Kidney (tissue), 14 donors: ENCODE data around the gene ASTN2. TPM values are rescaled to one million over a fixed set of nuclear protein-coding genes. Genes with fewer than 3 reads are reported as not detected.

Source experiments
- DNase-seq, 5 donors: peaks; one replicate each; pipeline ENCODE4 v3.0.0-alpha.2; 2013 to 2020
- FAIRE-seq: peaks from 2 replicates; lab custom pipeline; 2012; peaks lifted over from hg19 to GRCh38; lab: Jason Lieb, UNC
- H3K27ac ChIP-seq, 2 donors: one replicate each; pipeline ENCODE4 v1.7.0; 2013; ENCODE audit warnings: low read depth in 2 of 2, low read length in 2 of 2, inconsistent platforms in 1 of 2
- H3K27me3 ChIP-seq: one replicate; pipeline ENCODE4 v1.7.1; 2013; ENCODE audit warnings: low read length, inconsistent platforms; ENCODE audit not compliant: control insufficient read depth, insufficient read depth
- H3K36me3 ChIP-seq, 3 donors: one replicate each; pipeline versions ENCODE4 v1.7.0 to v1.7.1; 2013; ENCODE audit warnings: low read length in 3 of 3, control low read depth in 1 of 3, inconsistent platforms in 1 of 3; ENCODE audit not compliant: insufficient read depth in 3 of 3, control insufficient read depth in 2 of 3
- H3K4me1 ChIP-seq, 3 donors: one replicate each; pipeline versions ENCODE4 v1.7.0 to v1.7.1; 2013; ENCODE audit warnings: low read length in 3 of 3, inconsistent platforms in 1 of 3, low read depth in 1 of 3; ENCODE audit not compliant: control insufficient read depth in 2 of 3, insufficient read depth in 2 of 3
- H3K4me3 ChIP-seq, 3 donors: one replicate each; pipeline versions ENCODE4 v1.7.0 to v1.8.1; 2013; ENCODE audit warnings: low read length in 3 of 3, control low read depth in 1 of 3, inconsistent platforms in 1 of 3
- H3K9ac ChIP-seq, 3 donors: one replicate each; pipeline versions ENCODE4 v1.7.0 to v1.7.1; 2013; ENCODE audit warnings: low read length in 3 of 3, control low read depth in 1 of 3, inconsistent platforms in 1 of 3
- H3K9me3 ChIP-seq, 3 donors: one replicate each; pipeline versions ENCODE4 v1.7.0 to v1.7.1; 2013; ENCODE audit warnings: low read length in 3 of 3, control low read depth in 1 of 3, inconsistent platforms in 1 of 3; ENCODE audit not compliant: control insufficient read depth in 2 of 3, insufficient read depth in 1 of 3
- intact Hi-C: fragments of 100-400 bp; cut with DNase I; formaldehyde crosslinking; loops from one replicate; pipeline ENCODE4 v1.11.1; 2022
- polyA plus RNA-seq: library from polyadenylated mRNA; stranded (reverse); fragments of 350-450 nt; fragmentation: Illumina TruSeq; extraction: RNeasy Lipid Tissue Mini Kit (QIAGEN cat#74804); gene quantifications from one replicate; pipeline ENCODE4 v1.2.3, GENCODE V29; 2014; ENCODE audit warnings: low read depth, low replicate concordance; ENCODE audit not compliant: insufficient read depth
- total RNA-seq: library from RNA; stranded (reverse); fragmentation: NEBNext Ultra II Directional; extraction: Animal tissue kit (Norgen Biotek cat#: 25700); gene quantifications from one replicate; pipeline ENCODE4 v1.2.1, GENCODE V29; 2021
- TF ChIP-seq, protein P1 (sequence below): IDR thresholded peaks from 3 replicates; pipeline ENCODE4 v1.5.1; 2012; ENCODE audit warnings: mild to moderate bottlenecking, moderate library complexity, borderline replicate concordance; ENCODE audit not compliant: insufficient read depth; ENCODE audit errors: extremely low read depth
- donor health status: control.
- donor health status: control.
- donor health status: control.
- donor health status: control.
- donor health status: control.
- donor health status: DM: yes; HTN: yes; CAD: no.
- donor health status: Normal renal cell carcinoma (clear cell type).

ASTN2 gene
- total and polyA plus RNA-seq, 2 donors from 2014 or later: 7.6 to 11.5 TPM

DNA sequence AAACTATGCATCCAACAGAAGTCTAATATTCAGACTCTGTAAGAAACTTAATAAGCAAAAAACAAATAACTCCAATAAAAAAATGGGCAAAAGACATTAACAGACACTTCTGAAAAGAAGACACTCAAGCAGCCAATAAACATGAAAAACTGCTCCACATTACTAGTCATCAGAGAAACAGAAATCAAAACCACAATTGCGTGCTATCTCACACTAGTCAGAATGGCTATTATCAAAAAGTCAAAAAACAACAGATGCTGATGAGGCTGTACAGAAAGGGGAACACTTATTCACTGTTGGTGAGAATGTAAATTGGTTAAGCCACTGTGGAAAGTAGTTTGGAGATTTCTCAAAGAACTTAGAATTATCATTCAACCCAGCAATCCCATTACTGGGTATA is 829.0 kb downstream of the ASTN2 start:
- Histone ChIP-seq H3K9ac (no peak overlapping the region), H3K36me3 (no peaks in the 10 kb centered on the region), H3K4me1 (no peaks in the 10 kb centered on the region), H3K4me3 (no peak overlapping the region), H3K9me3 (peaks cover 0 to 6% (median 0%) of the 10 kb centered on the region in 3 donors), H3K27ac (no peak overlapping the region), H3K27me3 (no peaks in the 10 kb centered on the region)
- TF ChIP-seq, protein P1, sequence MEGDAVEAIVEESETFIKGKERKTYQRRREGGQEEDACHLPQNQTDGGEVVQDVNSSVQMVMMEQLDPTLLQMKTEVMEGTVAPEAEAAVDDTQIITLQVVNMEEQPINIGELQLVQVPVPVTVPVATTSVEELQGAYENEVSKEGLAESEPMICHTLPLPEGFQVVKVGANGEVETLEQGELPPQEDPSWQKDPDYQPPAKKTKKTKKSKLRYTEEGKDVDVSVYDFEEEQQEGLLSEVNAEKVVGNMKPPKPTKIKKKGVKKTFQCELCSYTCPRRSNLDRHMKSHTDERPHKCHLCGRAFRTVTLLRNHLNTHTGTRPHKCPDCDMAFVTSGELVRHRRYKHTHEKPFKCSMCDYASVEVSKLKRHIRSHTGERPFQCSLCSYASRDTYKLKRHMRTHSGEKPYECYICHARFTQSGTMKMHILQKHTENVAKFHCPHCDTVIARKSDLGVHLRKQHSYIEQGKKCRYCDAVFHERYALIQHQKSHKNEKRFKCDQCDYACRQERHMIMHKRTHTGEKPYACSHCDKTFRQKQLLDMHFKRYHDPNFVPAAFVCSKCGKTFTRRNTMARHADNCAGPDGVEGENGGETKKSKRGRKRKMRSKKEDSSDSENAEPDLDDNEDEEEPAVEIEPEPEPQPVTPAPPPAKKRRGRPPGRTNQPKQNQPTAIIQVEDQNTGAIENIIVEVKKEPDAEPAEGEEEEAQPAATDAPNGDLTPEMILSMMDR: no peak
- FAIRE-seq (no peak), DNase-seq (no peak)
- intact Hi-C loops: no loop called here

DNA sequence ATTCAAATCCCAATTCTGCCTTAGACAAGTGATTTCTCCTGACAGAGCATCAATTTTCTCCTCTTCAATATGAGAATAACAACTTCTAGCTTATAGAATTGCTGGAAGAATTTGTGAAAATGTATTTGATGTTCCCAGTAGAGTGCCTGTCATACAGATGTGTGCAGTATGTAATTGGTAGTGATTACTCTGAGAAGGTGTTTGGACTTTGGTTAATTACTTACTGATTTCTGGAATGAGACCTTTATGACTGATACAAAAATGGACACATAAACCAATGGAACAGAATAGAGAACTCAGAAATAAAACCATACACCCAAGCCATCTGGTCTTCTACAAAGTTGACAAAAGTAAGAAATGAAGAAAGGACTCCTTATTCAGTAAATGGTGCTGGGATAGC is 829.7 kb downstream of the ASTN2 start:
- no peak overlapping the region for H3K9ac ChIP-seq
- intact Hi-C loops: no loop called here
- H3K36me3 ChIP-seq: no peaks in the 10 kb centered on the region
- H3K4me3 ChIP-seq: no peak overlapping the region
- no peaks in the 10 kb centered on the region for H3K4me1 ChIP-seq
- FAIRE-seq (no peak), DNase-seq (no peak)
- no peaks in the 10 kb centered on the region for H3K27me3 ChIP-seq
- peaks cover 0 to 6% (median 0%) of the 10 kb centered on the region in 3 donors for H3K9me3 ChIP-seq
- TF ChIP-seq, protein P1: no peak
- no peak overlapping the region for H3K27ac ChIP-seq

GRCh38 chr9:116580853-116581252 is 834.0 kb downstream of the ASTN2 start:
- no peaks in the 10 kb centered on the region for H3K36me3 ChIP-seq
- TF ChIP-seq, protein P1: no peak
- no peak overlapping the region for H3K4me3 ChIP-seq
- FAIRE-seq (no peak), DNase-seq (peak in 1 of 5 donors; percentile 43)
- H3K4me1 ChIP-seq: no peaks in the 10 kb centered on the region
- H3K27me3 ChIP-seq: no peaks in the 10 kb centered on the region
- no peak overlapping the region for H3K9ac ChIP-seq
- intact Hi-C loops: no loop called here
- H3K9me3 ChIP-seq: no peaks in the 10 kb centered on the region
- H3K27ac ChIP-seq: no peak overlapping the region

- TF ChIP-seq, protein P1: no peak
- no peak for FAIRE-seq
These were observed 838.5 kb downstream of the ASTN2 start for GRCh38 chr9:116576386-116576785.

More at GRCh38 chr9:116576386-116576785, 838.5 kb downstream of the ASTN2 start:
- Histone ChIP-seq H3K4me1 (peaks cover 5 to 20% (median 10%) of the 10 kb centered on the region in 3 donors), H3K9me3 (no peaks in the 10 kb centered on the region), H3K4me3 (no peak overlapping the region), H3K9ac (no peak overlapping the region), H3K36me3 (no peaks in the 10 kb centered on the region), H3K27me3 (no peaks in the 10 kb centered on the region), H3K27ac (no peak overlapping the region)
- intact Hi-C loops: no loop called here
- DNase-seq: no peak
